HepG2 (cell line): Measurements from ENCODE around the gene IGSF11. TPM values are rescaled to one million over a fixed set of nuclear protein-coding genes. Genes with fewer than 3 reads are reported as not detected.

Experiments used
- GABPB1 ChIP-seq: IDR thresholded peaks from 2 replicates; pipeline ENCODE4 v1.6.1; 2016; ENCODE audit warnings: mild to moderate bottlenecking, missing genetic modification reagents, moderate library complexity, missing compliant biosample characterization
- MXI1 ChIP-seq: IDR thresholded peaks from 3 replicates; pipeline ENCODE4 v1.6.1; 2012; ENCODE audit warnings: low read depth, low read length, inconsistent platforms, borderline replicate concordance
- polyA plus RNA-seq, 8 experiments: library from polyadenylated mRNA; depleted of rRNA in 3 of 8; stranded (reverse) in 7 of 8; unstranded in 1 of 8; fragments of >200 nt; fragmentation: Illumina TruSeq in 4 of 8; extraction: Trizol in 4 of 8; gene quantifications; 2 replicates each; pipeline versions ENCODE4 v1.2.1 to v1.2.3, GENCODE V29; 2011 to 2016; ENCODE audit warnings: low read depth in 4 of 8, missing spikeins in 1 of 8, mixed read lengths in 1 of 8; ENCODE audit not compliant: insufficient read depth in 1 of 8
- total RNA-seq, 5 experiments: library from RNA; depleted of rRNA; stranded (reverse); fragments of >200 nt; fragmentation: Illumina TruSeq; extraction: Trizol; gene quantifications; 2 replicates each; pipeline ENCODE4 v1.2.3, GENCODE V29; 2016; ENCODE audit warnings: low read depth in 1 of 5
- TF ChIP-seq, protein P1 (sequence below): sonication (generic); formaldehyde crosslinking; IDR thresholded peaks from 2 replicates; pipeline ENCODE4 v1.4.0; 2020; ENCODE audit warnings: missing genetic modification reagents
- TF ChIP-seq, protein P2 (sequence below): sonication (generic); formaldehyde crosslinking; conservative IDR thresholded peaks from 2 replicates; pipeline ENCODE4 v1.4.0; 2020; ENCODE audit warnings: missing genetic modification reagents
- TF ChIP-seq, protein P3 (sequence below): fragments of 450-650 bp; IDR thresholded peaks from 2 replicates; pipeline ENCODE4 v1.6.1; 2017
- TF ChIP-seq, protein P4 (sequence below): sonication (generic); formaldehyde crosslinking; IDR thresholded peaks from 2 replicates; pipeline ENCODE4 v1.4.0; 2020; ENCODE audit warnings: mild to moderate bottlenecking, missing genetic modification reagents

IGSF11 gene
- total and polyA plus RNA-seq, 2 of the 13 experiments (the other 11 are each of a cell fraction or from before 2014, with no cell fraction given) = not detected

DNA sequence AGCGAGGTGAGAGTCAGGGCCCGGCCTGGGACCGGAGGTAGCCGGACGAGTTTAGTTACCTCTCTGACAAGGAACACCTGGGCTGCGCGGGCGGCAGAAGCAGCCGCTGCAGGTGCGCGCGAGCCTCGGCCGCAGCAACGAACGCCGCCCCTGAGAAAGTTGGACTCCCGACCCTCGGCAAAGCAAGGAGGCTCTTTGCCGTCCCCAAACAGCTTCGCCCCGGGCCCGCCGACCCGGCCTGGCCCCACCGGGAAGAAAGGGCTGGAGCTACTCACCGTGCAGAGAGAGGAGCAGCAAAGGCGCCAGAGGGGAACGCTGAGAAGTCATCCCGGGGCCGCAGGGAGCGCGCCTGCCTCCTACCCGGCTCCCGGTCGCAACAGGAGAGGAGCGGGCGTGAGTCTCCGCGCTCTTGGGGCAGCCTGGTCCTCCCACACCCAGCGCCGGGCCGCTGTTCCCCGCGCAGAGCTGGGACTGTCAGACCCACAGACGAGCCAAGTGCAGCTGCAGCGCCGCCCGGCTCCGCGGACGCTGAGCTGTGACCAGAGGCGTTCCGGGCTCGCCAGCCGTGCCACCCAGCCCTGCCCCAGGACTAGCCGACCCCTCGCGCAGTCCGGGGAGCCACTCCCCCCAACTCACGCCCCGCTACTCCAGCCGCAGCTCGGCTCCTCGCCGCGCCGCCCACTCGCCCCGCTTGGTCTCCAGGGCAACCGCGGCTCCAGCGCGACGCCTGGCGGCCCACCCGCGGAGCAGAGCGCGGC, at the start of gene IGSF11 (continued):
- TF ChIP-seq, protein P1, sequence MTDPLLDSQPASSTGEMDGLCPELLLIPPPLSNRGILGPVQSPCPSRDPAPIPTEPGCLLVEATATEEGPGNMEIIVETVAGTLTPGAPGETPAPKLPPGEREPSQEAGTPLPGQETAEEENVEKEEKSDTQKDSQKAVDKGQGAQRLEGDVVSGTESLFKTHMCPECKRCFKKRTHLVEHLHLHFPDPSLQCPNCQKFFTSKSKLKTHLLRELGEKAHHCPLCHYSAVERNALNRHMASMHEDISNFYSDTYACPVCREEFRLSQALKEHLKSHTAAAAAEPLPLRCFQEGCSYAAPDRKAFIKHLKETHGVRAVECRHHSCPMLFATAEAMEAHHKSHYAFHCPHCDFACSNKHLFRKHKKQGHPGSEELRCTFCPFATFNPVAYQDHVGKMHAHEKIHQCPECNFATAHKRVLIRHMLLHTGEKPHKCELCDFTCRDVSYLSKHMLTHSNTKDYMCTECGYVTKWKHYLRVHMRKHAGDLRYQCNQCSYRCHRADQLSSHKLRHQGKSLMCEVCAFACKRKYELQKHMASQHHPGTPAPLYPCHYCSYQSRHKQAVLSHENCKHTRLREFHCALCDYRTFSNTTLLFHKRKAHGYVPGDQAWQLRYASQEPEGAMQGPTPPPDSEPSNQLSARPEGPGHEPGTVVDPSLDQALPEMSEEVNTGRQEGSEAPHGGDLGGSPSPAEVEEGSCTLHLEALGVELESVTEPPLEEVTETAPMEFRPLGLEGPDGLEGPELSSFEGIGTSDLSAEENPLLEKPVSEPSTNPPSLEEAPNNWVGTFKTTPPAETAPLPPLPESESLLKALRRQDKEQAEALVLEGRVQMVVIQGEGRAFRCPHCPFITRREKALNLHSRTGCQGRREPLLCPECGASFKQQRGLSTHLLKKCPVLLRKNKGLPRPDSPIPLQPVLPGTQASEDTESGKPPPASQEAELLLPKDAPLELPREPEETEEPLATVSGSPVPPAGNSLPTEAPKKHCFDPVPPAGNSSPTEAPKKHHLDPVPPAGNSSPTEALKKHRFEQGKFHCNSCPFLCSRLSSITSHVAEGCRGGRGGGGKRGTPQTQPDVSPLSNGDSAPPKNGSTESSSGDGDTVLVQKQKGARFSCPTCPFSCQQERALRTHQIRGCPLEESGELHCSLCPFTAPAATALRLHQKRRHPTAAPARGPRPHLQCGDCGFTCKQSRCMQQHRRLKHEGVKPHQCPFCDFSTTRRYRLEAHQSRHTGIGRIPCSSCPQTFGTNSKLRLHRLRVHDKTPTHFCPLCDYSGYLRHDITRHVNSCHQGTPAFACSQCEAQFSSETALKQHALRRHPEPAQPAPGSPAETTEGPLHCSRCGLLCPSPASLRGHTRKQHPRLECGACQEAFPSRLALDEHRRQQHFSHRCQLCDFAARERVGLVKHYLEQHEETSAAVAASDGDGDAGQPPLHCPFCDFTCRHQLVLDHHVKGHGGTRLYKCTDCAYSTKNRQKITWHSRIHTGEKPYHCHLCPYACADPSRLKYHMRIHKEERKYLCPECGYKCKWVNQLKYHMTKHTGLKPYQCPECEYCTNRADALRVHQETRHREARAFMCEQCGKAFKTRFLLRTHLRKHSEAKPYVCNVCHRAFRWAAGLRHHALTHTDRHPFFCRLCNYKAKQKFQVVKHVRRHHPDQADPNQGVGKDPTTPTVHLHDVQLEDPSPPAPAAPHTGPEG (CRISPR knock-in tag) = 0 out of 2 replicates have a peak, but pooled peaks have one; percentile 27
- TF ChIP-seq MXI1 (peak; percentile 33; the same call in 1 of the 3 replicates), GABPB1 (CRISPR knock-in tag) (peak; percentile 27; the same call in 1 of the 2 replicates)
- TF ChIP-seq, protein P2, sequence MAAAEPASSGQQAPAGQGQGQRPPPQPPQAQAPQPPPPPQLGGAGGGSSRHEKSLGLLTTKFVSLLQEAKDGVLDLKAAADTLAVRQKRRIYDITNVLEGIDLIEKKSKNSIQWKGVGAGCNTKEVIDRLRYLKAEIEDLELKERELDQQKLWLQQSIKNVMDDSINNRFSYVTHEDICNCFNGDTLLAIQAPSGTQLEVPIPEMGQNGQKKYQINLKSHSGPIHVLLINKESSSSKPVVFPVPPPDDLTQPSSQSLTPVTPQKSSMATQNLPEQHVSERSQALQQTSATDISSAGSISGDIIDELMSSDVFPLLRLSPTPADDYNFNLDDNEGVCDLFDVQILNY = 0 out of 2 replicates have a peak, but pooled peaks have one; percentile 13
- TF ChIP-seq, protein P3, sequence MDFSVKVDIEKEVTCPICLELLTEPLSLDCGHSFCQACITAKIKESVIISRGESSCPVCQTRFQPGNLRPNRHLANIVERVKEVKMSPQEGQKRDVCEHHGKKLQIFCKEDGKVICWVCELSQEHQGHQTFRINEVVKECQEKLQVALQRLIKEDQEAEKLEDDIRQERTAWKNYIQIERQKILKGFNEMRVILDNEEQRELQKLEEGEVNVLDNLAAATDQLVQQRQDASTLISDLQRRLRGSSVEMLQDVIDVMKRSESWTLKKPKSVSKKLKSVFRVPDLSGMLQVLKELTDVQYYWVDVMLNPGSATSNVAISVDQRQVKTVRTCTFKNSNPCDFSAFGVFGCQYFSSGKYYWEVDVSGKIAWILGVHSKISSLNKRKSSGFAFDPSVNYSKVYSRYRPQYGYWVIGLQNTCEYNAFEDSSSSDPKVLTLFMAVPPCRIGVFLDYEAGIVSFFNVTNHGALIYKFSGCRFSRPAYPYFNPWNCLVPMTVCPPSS = no peak
- TF ChIP-seq, protein P4, sequence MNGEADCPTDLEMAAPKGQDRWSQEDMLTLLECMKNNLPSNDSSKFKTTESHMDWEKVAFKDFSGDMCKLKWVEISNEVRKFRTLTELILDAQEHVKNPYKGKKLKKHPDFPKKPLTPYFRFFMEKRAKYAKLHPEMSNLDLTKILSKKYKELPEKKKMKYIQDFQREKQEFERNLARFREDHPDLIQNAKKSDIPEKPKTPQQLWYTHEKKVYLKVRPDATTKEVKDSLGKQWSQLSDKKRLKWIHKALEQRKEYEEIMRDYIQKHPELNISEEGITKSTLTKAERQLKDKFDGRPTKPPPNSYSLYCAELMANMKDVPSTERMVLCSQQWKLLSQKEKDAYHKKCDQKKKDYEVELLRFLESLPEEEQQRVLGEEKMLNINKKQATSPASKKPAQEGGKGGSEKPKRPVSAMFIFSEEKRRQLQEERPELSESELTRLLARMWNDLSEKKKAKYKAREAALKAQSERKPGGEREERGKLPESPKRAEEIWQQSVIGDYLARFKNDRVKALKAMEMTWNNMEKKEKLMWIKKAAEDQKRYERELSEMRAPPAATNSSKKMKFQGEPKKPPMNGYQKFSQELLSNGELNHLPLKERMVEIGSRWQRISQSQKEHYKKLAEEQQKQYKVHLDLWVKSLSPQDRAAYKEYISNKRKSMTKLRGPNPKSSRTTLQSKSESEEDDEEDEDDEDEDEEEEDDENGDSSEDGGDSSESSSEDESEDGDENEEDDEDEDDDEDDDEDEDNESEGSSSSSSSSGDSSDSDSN (CRISPR knock-in tag) = peak; percentile 84
